NCI-H2029 (cell line): ENCODE data around the gene SELENOO.

Experiments
- DNase-seq: peaks from one replicate; lab custom pipeline; 2025; lab: John Stamatoyannopoulos, UW

SELENOO gene

GRCh38 chr22:50238755-50239154 is 37.9 kb downstream of the SELENOO start:
- no peak for DNase-seq

GRCh38 chr22:50242406-50242949 is 41.7 kb downstream of the SELENOO start:
- DNase-seq: no peak

GRCh38 chr22:50243685-50244419 is 43.0 kb downstream of the SELENOO start:
- DNase-seq: no peak

DNA sequence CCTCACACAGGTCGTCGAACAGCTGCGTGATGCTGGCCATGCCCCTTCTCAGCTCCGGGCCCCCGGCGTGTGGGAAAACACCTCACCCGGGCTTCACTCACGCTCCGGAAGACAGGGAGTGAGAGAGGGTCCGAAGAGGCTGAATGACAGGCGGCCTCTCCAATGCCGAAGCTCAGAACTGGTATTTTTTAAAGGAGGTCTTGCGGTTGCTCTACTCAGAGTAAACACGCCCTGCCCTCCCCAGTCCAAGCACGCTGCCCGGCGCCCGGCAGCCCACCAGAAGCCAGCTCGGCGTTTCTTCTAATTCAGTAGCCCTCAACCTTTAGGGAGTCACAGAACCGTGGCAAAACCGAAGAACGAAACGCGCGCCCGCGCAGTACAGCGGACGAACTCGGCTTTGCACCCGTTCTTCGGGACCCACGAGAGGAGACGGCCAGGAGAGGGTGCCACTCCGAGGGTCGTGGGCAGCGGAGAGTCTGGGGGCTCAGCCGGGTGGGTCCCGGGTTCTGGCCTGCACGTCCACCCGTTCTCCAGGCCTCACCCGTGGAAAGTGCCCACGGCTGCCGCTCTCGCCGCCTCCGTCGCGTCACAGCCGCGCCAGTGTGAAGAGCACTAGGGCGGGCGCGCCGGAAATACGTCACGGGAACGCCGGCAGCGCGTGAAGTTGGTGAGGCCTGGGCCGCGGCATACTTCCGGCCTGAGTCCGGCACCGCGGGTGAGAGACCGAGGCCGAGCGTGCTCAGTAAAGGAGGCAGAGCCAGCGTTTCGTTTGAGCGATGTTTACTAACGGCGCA is 43.8 kb downstream of the SELENOO start, which contains the start of gene TUBGCP6:
TUBGCP6 (minus strand) TSS at position 604 of the 794 bp plus-strand sequence; CDS start at position 40, 564 bp downstream.
- DNase-seq: peak; percentile 75

- DNase-seq: no peak
These were observed 44.6 kb downstream of the SELENOO start for GRCh38 chr22:50245214-50246072.

GRCh38 chr22:50246242-50247175 is 45.7 kb downstream of the SELENOO start:
- DNase-seq: no peak

- peak; percentile 69 for DNase-seq
These were observed 46.9 kb downstream of the SELENOO start for GRCh38 chr22:50247748-50248147.

DNA sequence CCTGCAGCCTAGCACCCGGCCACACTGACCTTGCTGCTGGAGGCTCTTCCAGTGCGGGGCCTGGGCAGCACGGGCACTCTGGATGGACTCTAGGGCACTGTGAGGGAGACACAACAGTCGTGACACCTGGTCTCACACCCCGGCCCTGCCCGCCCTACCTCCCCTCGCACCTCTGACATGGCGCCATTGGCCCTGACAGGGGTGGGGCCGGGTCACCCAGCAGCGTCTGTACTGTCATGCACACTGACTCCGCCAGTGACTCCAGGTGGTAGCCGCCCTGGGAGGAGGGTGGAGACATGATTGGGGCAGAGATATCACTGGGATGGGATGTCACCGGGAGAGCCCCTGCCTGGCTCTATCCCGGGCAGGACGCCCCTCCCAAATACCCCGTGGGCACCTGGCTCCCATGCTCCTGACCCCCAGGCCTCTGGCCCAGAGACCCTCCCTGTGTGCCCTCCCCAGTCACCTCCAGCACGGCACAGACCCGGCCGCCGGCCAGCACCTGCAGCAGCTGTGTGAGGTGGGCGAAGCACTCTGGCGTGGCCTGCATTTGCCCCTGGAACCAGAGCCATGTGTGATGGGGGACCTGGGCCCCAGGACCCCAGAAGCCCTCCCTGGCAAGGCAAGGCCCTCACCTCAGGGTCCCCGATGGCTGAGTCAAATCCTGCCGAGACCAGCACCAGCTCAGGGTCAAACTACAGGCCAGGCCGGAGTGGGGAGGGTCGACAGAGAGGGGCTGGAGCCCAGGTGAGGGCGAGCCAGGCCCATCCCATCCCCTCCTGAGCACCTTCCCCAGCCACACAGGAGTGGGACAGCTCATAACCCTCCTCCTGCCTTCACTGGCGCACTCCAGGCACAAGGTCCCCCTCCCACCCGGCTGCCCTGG is 47.6 kb downstream of the SELENOO start:
- DNase-seq: no peak

- no peak for DNase-seq
These were observed 48.8 kb downstream of the SELENOO start for GRCh38 chr22:50249341-50250248.

DNA sequence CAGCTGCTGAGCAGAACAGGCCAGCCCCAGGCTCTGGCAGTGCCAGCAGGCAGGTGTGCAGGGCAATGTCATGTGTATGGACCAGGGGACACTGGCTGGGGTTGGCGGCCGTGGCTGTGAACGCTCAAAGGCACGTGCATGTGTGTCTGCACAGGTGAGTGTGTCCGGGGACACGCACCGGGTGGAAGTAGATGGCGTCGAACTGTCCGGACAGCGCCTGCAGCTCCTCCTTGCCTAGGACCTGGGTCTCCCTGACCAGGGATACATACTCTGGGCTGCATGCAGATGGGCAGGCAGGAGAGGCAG is 49.4 kb downstream of the SELENOO start:
- no peak for DNase-seq

- DNase-seq: peak; percentile 30
These were observed 50.0 kb downstream of the SELENOO start, which contains the start of gene HDAC10 for GRCh38 chr22:50250555-50251476. HDAC10 (minus strand) TSS chr22:50251265; CDS start chr22:50251032, 233 bp downstream.

- DNase-seq: no peak
These were observed 50.8 kb downstream of the SELENOO start for GRCh38 chr22:50251477-50252081.

DNA sequence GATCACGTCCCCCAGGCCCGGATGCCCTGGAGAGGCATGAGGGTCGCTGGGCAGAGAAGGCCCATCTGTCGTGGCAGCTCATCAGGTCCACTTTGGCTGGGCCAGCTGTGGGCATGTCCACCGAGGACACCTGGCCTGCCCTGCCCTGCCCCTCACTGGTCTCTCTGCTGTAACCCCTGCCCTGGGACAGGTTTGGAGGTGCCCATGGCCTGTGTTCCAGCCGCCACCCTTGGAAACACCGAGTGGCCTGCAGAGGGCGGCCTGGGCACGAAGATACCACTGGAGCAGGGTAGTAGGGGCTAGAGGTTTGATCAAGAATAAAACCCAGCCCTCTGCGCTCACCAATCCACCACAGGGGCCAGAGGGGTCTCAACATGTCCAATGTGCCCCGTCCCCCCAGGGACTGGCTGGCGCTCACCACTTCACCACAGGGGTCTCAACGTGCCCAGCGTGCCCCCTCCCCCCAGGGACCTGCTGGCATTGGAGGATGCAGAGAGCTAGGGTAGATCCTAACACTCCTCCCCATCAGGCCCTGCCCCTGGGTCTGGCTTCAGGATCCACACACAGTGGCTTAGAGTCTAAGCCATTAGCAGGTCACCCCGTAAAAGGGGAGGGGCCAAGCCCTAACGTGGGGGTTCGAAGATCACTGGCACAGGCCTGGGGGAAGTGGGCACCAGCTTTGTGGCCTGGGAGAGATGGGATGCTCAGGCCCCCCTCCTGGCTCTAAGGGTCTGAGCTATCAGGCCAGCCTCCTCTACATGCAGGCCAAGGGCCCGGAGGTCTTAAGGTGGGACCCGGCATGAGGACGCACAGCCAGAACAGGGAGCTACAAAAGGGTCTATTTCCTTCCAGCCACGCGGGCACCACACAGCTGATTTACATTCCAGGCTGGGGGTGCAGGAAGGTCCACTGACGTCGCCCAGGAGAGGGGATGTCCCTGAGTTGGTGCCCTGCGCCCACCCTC is 51.6 kb downstream of the SELENOO start:
- no peak for DNase-seq

DNA sequence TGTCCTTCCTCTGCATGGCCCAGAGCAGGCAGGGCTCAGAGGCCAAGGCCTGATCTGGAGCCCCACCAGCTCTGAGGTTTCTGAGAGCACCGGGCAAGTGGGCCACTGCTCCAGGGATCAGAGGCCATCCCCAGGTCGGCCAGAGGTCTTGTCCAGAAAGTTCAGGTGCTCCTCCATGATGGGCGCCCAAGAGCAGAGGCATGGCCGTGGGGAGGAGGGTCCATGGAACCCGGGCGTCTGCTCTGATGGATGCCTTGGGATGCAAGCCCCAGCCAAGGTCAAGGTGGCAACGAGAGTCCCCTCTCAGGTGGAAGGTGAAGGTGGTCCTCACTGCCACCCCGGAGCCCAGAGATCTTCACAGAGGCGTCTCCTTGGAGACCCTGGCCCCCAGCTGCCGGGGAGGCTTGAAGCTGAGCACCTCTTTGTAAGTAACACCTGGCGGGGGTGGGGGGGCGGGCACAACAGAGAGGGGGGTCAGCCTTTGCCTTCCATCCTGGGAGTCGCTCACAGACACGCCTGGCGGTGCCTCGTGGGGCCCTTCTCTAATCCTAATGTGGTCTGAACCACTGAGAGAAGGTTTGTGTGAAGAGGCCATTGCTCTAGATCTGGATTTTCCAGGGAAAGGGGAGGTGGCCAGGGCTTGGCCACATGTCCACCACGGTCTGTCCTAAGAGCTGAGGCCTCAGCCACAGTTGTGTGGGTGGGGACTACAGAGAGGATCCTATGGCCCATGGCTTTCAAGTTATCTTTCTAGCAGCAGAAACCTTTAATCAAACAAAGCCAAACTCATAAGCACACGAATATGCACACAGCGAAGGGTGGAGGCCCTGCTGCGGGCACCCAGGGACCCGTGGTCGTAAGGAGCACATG is 52.5 kb downstream of the SELENOO start:
- no peak for DNase-seq

GRCh38 chr22:50253941-50254340 is 53.1 kb downstream of the SELENOO start:
- no peak for DNase-seq
